Measurements from ENCODE around the gene GNPDA1.

Gene GNPDA1

DNA sequence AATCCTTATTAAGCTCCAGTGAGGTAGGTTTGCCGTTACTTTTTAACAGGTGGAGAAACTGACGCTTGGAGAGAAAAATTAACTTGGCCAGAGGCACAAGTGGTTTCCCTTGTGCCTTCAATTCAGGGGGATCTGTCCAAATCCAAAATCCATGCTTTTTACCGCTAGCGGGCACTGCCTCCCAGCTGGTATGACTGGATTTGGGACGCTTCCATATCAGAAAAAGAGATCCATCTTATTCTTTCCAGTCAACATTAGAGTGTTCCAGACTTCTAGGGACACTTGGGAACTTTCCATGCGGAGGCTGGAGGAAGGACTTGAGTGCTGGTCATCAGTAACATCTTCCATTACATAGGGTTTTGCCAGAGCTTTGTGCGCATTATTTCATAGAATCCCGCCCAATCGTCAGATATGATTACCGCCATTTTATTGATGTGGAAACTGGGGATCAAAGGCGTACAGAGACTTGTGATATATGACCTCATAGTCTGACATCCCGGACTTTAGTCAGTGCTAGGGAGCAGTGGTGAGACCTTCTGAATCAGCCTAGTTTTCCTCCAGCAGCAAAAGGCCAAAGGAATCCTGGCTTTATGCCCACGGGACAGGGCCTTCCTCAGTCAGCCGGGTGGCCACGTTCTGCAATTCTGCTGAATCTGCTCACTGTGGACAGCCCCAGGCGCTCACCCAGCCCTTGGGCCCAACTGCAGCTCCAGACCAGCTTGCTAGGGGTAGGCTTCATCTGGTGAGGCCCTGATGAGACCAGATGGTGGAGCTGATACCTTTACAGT is 1.1 kb upstream of the GNPDA1 start:
- H3K4me3 Mint-ChIP-seq: peak overlapping the region; percentile 81
- no peaks in the 10 kb centered on the region for H3K9me3 Mint-ChIP-seq
- H3K36me3 Mint-ChIP-seq (ENCODE audit: low read depth): peaks cover 7% of the 10 kb centered on the region
- peak overlapping the region; percentile 91 for H3K27ac Mint-ChIP-seq
- DNase-seq (ENCODE audit: low spot score): no peak
- no peaks in the 10 kb centered on the region for H3K27me3 Mint-ChIP-seq (ENCODE audit: low read depth)
- H3K4me1 Mint-ChIP-seq (ENCODE audit: low read depth): peaks cover 67% of the 10 kb centered on the region

DNA sequence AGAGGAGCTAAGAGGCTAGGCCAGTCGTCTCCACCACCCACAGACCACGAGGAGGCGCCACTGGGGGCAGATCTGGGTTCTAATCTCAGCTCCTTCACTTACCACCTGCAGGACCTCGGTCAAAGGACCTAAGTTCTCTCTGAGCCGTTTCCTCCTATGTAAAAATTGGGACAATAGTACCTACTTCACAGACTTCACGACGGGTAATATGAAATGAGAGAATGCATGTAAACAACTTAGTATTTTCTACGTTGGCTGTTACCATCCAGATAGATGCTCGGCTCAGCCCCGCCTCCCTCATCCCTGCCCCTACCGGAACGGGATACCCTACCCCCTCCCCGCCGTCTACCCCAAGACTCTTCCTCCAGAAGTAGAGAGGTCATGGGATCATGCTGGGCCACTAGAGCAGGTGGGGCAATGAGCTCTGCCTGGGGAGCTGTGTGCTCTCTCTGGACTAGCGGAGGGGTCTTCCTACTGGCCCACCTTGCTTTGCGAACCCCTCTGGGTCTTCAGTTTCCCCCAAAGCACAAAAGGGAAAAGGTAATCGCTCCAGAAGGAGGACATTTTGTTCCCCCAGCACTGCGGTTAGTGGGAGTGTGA is 541 bp downstream of the GNPDA1 start:
- DNase-seq (ENCODE audit: low spot score): no peak
- H3K4me3 Mint-ChIP-seq: peak overlapping the region; percentile 81
- H3K27ac Mint-ChIP-seq: peak overlapping the region; percentile 69
- H3K36me3 Mint-ChIP-seq (ENCODE audit: low read depth): peaks cover 17% of the 10 kb centered on the region
- no peaks in the 10 kb centered on the region for H3K9me3 Mint-ChIP-seq
- H3K27me3 Mint-ChIP-seq (ENCODE audit: low read depth): no peaks in the 10 kb centered on the region
- peaks cover 60% of the 10 kb centered on the region for H3K4me1 Mint-ChIP-seq (ENCODE audit: low read depth)

DNA sequence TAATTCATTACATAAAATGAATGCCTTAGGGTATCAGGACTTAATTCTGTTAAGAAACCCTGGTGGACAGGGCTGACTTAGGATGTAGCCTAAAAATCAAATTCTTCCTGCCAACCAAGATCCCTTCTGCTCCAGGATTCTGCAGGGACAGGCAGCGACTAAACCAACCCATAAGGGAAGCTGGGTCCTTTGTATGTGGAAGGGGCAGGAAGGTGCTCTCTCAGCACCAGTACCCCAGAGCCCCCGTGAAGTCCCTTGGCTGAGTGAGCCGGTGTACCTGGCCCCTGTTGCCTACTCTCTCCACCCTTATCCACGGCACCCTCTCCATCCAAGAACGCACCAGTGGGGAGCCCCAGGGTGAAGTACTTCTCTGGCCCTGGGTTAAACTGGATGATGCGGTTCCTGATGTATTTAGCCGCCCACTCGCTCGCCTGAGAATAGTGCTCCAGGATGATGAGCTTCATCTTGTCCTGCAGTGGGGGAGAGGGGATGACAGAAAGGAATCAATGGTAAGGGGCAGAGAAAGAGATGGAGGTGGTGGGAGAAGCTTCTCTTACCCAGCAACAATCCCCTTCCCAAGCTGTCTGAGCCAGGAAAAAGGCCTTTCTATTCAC is 1.1 kb downstream of the GNPDA1 start:
- H3K27me3 Mint-ChIP-seq (ENCODE audit: low read depth): no peaks in the 10 kb centered on the region
- H3K4me3 Mint-ChIP-seq: peak overlapping the region; percentile 81
- H3K36me3 Mint-ChIP-seq (ENCODE audit: low read depth): peaks cover 23% of the 10 kb centered on the region
- no peak for DNase-seq (ENCODE audit: low spot score)
- peaks cover 61% of the 10 kb centered on the region for H3K4me1 Mint-ChIP-seq (ENCODE audit: low read depth)
- peak overlapping the region; percentile 69 for H3K27ac Mint-ChIP-seq
- no peaks in the 10 kb centered on the region for H3K9me3 Mint-ChIP-seq

DNA sequence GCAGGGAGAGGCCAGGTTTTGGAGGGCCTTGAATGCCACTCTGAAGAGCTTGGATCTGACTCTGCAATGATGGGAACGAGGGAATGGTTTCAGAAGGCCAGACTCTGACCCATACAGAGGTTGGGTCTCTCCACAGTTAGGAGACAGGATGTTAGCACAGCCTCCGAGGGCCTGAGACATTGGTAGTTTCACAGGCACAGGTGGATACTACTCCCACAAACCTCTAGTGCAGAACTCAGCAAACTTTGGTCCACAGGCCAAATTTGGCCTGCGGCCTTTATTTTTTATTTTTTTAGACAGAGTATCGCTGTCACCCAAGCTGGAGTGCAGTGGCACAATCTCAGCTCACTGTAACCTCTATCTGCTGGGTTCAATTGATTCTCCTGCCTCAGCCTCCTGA is 2.9 kb downstream of the GNPDA1 start:
- H3K9me3 Mint-ChIP-seq: no peaks in the 10 kb centered on the region
- H3K4me3 Mint-ChIP-seq: no peak overlapping the region
- peaks cover 38% of the 10 kb centered on the region for H3K36me3 Mint-ChIP-seq (ENCODE audit: low read depth)
- H3K4me1 Mint-ChIP-seq (ENCODE audit: low read depth): peaks cover 58% of the 10 kb centered on the region
- H3K27me3 Mint-ChIP-seq (ENCODE audit: low read depth): no peaks in the 10 kb centered on the region
- DNase-seq (ENCODE audit: low spot score): no peak
- no peak overlapping the region for H3K27ac Mint-ChIP-seq

DNA sequence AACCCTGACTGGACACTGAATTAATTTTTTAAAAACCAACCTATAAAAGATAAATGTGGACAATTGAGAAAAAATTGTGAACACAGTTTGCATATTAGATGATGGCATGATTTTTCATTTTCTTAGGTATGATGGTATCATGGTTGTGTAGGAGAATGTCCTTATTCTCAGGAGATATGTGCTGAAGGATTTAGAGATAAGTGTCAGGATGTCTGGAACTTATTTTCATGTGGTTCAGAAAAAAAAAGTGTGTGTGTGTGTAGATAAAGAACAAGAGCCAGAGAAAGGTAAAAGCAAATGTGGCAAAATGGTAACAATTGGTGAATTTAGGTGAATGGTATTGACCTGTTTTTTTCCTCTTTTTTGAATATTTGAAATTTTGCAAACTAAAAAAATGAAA is 4.0 kb downstream of the GNPDA1 start:
- H3K4me1 Mint-ChIP-seq (ENCODE audit: low read depth): peaks cover 56% of the 10 kb centered on the region
- H3K4me3 Mint-ChIP-seq: no peak overlapping the region
- H3K27ac Mint-ChIP-seq: no peak overlapping the region
- no peaks in the 10 kb centered on the region for H3K9me3 Mint-ChIP-seq
- H3K27me3 Mint-ChIP-seq (ENCODE audit: low read depth): no peaks in the 10 kb centered on the region
- H3K36me3 Mint-ChIP-seq (ENCODE audit: low read depth): peaks cover 47% of the 10 kb centered on the region
- no peak for DNase-seq (ENCODE audit: low spot score)

DNA sequence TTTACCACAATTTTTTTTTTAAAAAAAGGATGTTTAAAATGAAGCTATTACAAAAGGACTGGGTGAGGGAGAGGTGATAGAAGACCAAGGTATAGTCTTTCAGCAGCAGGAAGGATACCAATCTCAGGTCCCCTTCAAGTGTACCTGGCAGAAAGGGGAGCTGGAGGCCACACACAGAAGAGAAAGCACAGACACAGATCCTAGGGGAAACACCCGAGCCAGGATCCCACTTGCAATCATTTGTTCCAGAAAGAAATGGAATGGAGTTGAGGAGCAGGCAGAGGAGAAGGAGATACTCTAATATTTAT is 5.6 kb downstream of the GNPDA1 start:
- Mint-ChIP-seq H3K27ac (peak overlapping the region; percentile 90), H3K9me3 (no peaks in the 10 kb centered on the region), H3K4me3 (peak overlapping the region; percentile 74), H3K4me1 (ENCODE audit: low read depth) (peaks cover 46% of the 10 kb centered on the region), H3K36me3 (ENCODE audit: low read depth) (peaks cover 58% of the 10 kb centered on the region), H3K27me3 (ENCODE audit: low read depth) (no peaks in the 10 kb centered on the region)
- DNase-seq (ENCODE audit: low spot score): no peak

DNA sequence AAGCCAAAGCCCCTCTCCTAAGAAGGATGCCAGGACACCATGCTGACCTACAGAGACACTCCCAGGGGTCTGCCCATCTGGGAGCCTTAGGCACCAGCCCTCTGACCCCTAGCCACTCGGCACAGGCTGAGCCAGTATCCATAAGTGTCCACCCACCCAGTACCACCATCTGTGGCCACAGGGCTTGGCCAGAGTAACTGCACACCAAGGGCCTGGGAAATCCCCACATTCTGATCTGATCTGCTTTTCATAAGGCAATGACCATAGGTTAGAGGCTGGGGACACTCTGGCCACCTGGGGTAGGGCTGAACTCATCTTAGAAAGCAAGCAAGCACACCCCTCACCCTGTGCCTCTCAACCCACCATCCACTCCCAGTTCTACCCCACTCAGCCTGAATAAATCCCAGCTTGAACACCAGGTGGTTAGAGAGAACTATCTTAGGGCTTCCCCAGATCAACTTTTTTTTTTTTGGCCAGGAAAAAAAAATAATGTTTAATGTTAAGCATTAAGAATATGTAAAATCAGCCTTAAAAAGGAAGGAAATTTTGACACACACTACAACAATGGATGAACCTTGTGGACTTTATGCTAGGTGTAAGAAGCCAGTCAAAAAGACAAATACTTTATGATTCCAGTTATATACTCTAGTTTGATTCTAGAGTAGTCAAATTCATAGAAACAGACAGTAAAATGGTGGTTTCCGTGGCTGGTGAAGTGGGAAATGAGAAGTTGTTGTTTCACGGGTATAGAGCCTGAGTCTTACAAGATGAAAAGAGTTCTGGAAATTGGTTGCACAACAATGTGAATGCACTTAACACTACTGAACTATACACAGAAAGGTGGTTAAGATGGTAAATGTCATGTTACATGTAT is 6.2 kb downstream of the GNPDA1 start:
- H3K27ac Mint-ChIP-seq: peak overlapping the region; percentile 90
- H3K36me3 Mint-ChIP-seq (ENCODE audit: low read depth): peaks cover 63% of the 10 kb centered on the region
- H3K27me3 Mint-ChIP-seq (ENCODE audit: low read depth): no peaks in the 10 kb centered on the region
- no peaks in the 10 kb centered on the region for H3K9me3 Mint-ChIP-seq
- H3K4me3 Mint-ChIP-seq: peak overlapping the region; percentile 74
- H3K4me1 Mint-ChIP-seq (ENCODE audit: low read depth): peaks cover 41% of the 10 kb centered on the region
- peak; percentile 55 for DNase-seq (ENCODE audit: low spot score)

DNA sequence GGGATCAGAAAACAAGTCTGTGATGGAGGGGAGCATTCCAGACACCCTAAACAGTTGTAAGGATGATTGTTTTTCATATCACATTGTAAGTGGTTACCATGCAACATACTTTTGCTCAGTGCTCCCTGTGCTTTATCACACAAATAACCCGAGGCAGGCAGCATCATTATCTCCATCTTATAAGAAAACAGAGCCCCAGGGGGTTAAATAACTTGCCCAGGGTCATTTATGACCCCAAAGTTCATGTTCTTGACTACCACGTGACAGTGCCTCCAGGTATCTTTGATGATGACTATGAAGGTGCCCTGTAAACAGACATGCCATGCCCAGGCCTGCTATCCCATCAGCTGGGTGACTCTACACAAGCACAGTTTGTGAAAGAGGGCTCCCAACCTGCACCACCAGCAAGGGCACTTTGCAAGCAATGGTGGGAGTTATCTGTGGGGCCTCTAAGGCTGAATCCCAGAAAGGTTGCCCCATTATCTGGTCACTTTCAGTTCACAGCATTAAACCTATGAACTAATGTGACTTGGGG is 9.5 kb downstream of the GNPDA1 start:
- Mint-ChIP-seq H3K27ac (no peak overlapping the region), H3K36me3 (ENCODE audit: low read depth) (peaks cover 60% of the 10 kb centered on the region), H3K4me1 (ENCODE audit: low read depth) (peaks cover 39% of the 10 kb centered on the region), H3K27me3 (ENCODE audit: low read depth) (no peaks in the 10 kb centered on the region), H3K9me3 (no peaks in the 10 kb centered on the region), H3K4me3 (no peak overlapping the region)
- no peak for DNase-seq (ENCODE audit: low spot score)

DNA sequence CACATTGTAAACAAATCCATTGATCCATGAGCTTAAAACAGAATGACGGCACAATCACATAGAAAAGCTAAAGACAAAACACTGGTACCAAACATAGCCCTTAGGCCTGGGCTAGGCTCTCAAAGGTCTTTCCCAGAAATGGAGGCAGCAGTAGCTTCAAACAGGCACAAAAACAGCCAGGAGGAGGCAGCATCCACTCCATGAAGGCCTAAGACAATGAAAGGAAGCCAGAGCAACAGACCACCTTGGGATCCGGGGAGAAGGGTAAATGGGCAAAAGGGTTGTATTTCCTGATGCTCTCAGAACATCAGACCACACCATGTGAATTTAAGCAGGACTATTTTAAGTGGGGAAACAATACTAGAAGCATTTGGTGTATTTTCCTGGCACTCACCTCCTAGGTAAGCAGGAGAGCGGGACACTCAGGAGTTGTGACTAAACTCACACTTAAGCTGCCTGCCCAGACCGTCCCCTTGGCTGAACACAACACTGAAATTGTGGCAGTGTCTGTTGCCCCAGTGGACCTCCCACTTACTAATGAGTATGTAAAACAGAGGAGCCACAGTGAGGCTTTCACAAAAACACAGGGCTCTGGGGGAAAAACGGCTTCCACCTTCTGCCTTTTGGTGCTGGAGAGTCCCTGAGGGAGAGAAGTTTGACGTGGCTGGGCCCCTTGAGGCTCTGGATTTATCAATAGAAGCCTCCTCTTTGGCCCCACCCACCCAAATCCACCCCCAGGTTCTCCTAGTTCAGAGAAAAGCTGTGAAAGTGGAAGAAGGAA is 11.9 kb downstream of the GNPDA1 start:
- Mint-ChIP-seq H3K9me3 (no peaks in the 10 kb centered on the region), H3K4me1 (ENCODE audit: low read depth) (peaks cover 18% of the 10 kb centered on the region), H3K36me3 (ENCODE audit: low read depth) (peaks cover 44% of the 10 kb centered on the region), H3K27me3 (ENCODE audit: low read depth) (no peaks in the 10 kb centered on the region), H3K4me3 (no peak overlapping the region), H3K27ac (peak overlapping the region; percentile 64)
- DNase-seq (ENCODE audit: low spot score): no peak

DNA sequence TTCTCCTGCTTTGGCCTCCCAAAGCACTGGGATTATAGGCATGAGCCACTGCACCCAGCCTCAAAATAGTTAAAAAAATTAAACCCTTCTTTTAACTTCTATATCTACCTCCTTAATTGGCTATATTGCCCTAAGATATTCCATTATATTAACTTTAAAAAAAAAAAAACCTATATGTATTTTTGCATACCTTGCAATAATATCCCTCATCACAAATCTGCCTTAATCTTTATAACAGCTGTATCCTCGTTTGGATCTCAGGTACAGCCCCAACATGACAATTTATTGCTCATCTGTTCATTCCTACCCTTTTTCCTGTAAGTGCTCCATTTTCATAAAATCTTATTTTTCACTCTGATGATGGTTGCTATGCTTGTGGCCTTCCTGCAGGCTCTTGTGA is 12.7 kb downstream of the GNPDA1 start:
- Mint-ChIP-seq H3K27ac (no peak overlapping the region), H3K4me3 (no peak overlapping the region), H3K36me3 (ENCODE audit: low read depth) (peaks cover 39% of the 10 kb centered on the region), H3K4me1 (ENCODE audit: low read depth) (peaks cover 12% of the 10 kb centered on the region), H3K9me3 (no peaks in the 10 kb centered on the region), H3K27me3 (ENCODE audit: low read depth) (no peaks in the 10 kb centered on the region)
- DNase-seq (ENCODE audit: low spot score): no peak

DNA sequence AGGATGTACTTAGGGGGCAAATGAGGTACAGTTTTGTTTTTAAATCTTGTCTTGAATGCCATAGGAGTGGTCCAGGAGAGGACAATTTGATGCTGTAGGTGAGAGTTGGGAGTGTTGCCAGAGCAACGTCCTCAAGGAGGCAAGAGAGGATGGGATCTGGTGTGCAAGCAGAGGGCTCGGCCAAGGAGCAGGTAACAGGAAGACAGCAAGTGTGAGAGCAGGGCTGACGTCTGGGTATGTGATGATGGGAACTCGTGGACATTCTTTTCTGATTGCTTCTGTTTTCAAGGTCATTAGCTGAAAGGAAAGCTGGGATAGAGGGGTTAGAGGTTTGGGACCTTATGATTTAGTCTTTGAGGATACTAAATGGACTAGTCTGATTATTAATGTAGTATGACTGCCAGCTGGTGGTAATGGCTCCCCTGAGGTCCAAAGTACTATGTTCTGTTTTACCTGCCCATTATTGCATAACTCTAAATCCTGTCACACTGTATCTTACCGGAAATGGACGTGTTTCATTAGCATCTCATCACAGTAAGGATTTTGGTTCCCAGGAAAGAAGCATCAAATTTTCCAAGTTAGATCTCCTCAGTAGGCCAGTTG is 15.4 kb downstream of the GNPDA1 start:
- peaks cover 32% of the 10 kb centered on the region for H3K36me3 Mint-ChIP-seq (ENCODE audit: low read depth)
- H3K27ac Mint-ChIP-seq: no peak overlapping the region
- no peaks in the 10 kb centered on the region for H3K9me3 Mint-ChIP-seq
- DNase-seq (ENCODE audit: low spot score): no peak
- H3K4me3 Mint-ChIP-seq: no peak overlapping the region
- H3K4me1 Mint-ChIP-seq (ENCODE audit: low read depth): peaks cover 6% of the 10 kb centered on the region
- no peaks in the 10 kb centered on the region for H3K27me3 Mint-ChIP-seq (ENCODE audit: low read depth)

DNA sequence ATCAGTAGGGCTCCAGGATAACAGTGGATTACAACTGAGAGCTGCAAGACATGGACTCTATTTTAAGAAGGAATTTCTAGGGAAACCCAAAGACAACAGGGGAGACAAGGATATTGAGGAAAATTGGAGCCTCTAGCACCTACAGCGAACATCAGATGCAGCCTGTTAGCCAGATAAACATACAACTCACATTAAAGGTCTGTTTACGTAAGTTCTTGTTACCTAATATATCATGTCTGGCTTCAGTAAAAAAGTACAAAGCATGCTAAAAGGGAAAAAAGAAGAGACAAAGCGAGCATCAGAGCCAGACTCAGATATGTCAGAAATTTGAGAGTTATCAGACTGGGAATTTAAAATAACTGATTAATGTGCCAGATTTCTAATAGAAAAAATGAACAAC is 17.2 kb downstream of the GNPDA1 start:
- H3K4me1 Mint-ChIP-seq (ENCODE audit: low read depth): peaks cover 7% of the 10 kb centered on the region
- no peak overlapping the region for H3K27ac Mint-ChIP-seq
- DNase-seq (ENCODE audit: low spot score): no peak
- no peak overlapping the region for H3K4me3 Mint-ChIP-seq
- H3K9me3 Mint-ChIP-seq: no peaks in the 10 kb centered on the region
- peaks cover 27% of the 10 kb centered on the region for H3K36me3 Mint-ChIP-seq (ENCODE audit: low read depth)
- H3K27me3 Mint-ChIP-seq (ENCODE audit: low read depth): no peaks in the 10 kb centered on the region
